ENCODE data around the gene ZNF784.
"Not testable (repeated sequence)": the region's sequence is repeated elsewhere in the genome, so short reads cannot be mapped to it uniquely, and the experiment has no call there.

Gene ZNF784

GRCh38 chr19:55599842-55600661, 24.3 kb downstream of the ZNF784 start, which contains the start of gene ZNF524:
Gene ZNF524, plus strand, starts transcription at chr19:55600288. Its CDS starts 1,825 bp downstream, at chr19:55602113.
- peak; percentile 86 for DNase-seq

GRCh38 chr19:55599468-55599841, 24.9 kb downstream of the ZNF784 start, which contains the start of gene FIZ1:
Gene FIZ1, minus strand, starts transcription at chr19:55599517. Its CDS starts 1,652 bp downstream, at chr19:55597865.
- peak; percentile 98 for DNase-seq

- DNase-seq, result peak; percentile 97
These were observed 25.5 kb downstream of the ZNF784 start for GRCh38 chr19:55598719-55599467.

GRCh38 chr19:55598034-55598433, 26.3 kb downstream of the ZNF784 start:
- no peak for DNase-seq

GRCh38 chr19:55597501-55597921, 26.9 kb downstream of the ZNF784 start:
- DNase-seq, result no peak

- DNase-seq, result no peak
These were observed 28.1 kb downstream of the ZNF784 start for GRCh38 chr19:55596304-55596703.

GRCh38 chr19:55594996-55595545, 29.3 kb downstream of the ZNF784 start:
- no peak for DNase-seq

GRCh38 chr19:55593096-55593772, 31.1 kb downstream of the ZNF784 start:
- no peak for DNase-seq

GRCh38 chr19:55592391-55593090, 31.8 kb downstream of the ZNF784 start:
- DNase-seq, result no peak

- DNase-seq, result no peak
These were observed 32.8 kb downstream of the ZNF784 start for GRCh38 chr19:55591555-55591954.

GRCh38 chr19:55590617-55591016, 33.7 kb downstream of the ZNF784 start:
- DNase-seq, result peak; percentile 54

GRCh38 chr19:55590109-55590508, 34.3 kb downstream of the ZNF784 start:
- no peak for DNase-seq

- DNase-seq, result no peak
These were observed 35.6 kb downstream of the ZNF784 start for GRCh38 chr19:55588738-55589137.

GRCh38 chr19:55586976-55587668, 37.2 kb downstream of the ZNF784 start:
- peak; percentile 97 for DNase-seq

GRCh38 chr19:55585658-55586339, 38.6 kb downstream of the ZNF784 start:
- DNase-seq, result peak; percentile 70

- DNase-seq, result no peak
These were observed 39.5 kb downstream of the ZNF784 start for GRCh38 chr19:55584871-55585270.

GRCh38 chr19:55583897-55584296, 40.5 kb downstream of the ZNF784 start:
- DNase-seq, result not testable (repeated sequence)

- DNase-seq, result not testable (repeated sequence)
These were observed 42.1 kb downstream of the ZNF784 start for GRCh38 chr19:55582284-55582683.

- no peak for DNase-seq
These were observed 42.5 kb downstream of the ZNF784 start for GRCh38 chr19:55581823-55582223.

GRCh38 chr19:55581145-55581822, 43.1 kb downstream of the ZNF784 start:
- DNase-seq, result peak; percentile 29

Data from activated CD4-positive, alpha-beta T cell treated with anti-CD3 and anti-CD28 coated beads for 48 hours (primary cell).